ENCODE data around the gene OPN1SW. TPM values are rescaled to one million over a fixed set of nuclear protein-coding genes. Genes with fewer than 3 reads are reported as not detected.

The OPN1SW gene
- total RNA-seq (2022; extraction: Qiagen RNA extraction; ENCODE audit: low read depth): not detected in 5 replicates

GRCh38 chr7:128775744-128776474 is at the start of gene OPN1SW:
OPN1SW (minus strand) TSS chr7:128775794; CDS start chr7:128775781, 13 bp downstream.

GRCh38 chr7:128791121-128791971 is 15.8 kb upstream of the OPN1SW start, which contains the start of gene CCDC136:
CCDC136 (plus strand) TSS chr7:128791968; CDS start chr7:128792412, 444 bp downstream.

GRCh38 chr7:128739048-128739962 is 36.3 kb downstream of the OPN1SW start, which contains the start of gene CALU:
CALU (plus strand) TSS chr7:128739359; CDS start chr7:128748584, 9,225 bp downstream.

Other genes with a start within 250 kb of the OPN1SW start
- gene GARIN1A, start 103.5 kb downstream of the OPN1SW start, total RNA-seq (2022; extraction: Qiagen RNA extraction; ENCODE audit: low read depth): 0.42 to 1.4 TPM (median 0.71 TPM) in 5 replicates
- 118 to 220 TPM (median 154 TPM) in 5 replicates for gene CALU, start 36.4 kb downstream of the OPN1SW start, total RNA-seq (2022; extraction: Qiagen RNA extraction; ENCODE audit: low read depth)
- 1.6 to 3.2 TPM (median 2.4 TPM) in 5 replicates for gene CCDC136, start 16.2 kb upstream of the OPN1SW start, total RNA-seq (2022; extraction: Qiagen RNA extraction; ENCODE audit: low read depth)
- gene FLNC, start 54.6 kb upstream of the OPN1SW start, total RNA-seq (2022; extraction: Qiagen RNA extraction; ENCODE audit: low read depth): 3.6 to 7.6 TPM (median 5.3 TPM) in 5 replicates
- gene ATP6V1F, start 87.1 kb upstream of the OPN1SW start, total RNA-seq (2022; extraction: Qiagen RNA extraction; ENCODE audit: low read depth): 250 to 277 TPM (median 267 TPM) in 5 replicates
- 0.08 to 0.18 TPM (median 0.14 TPM) in 5 replicates for gene KCP, start 134.9 kb upstream of the OPN1SW start, total RNA-seq (2022; extraction: Qiagen RNA extraction; ENCODE audit: low read depth)
- 9.7 to 17.2 TPM (median 12.2 TPM) in 5 replicates for gene IRF5, start 162.1 kb upstream of the OPN1SW start, total RNA-seq (2022; extraction: Qiagen RNA extraction; ENCODE audit: low read depth)

Data from A549 treated with RU486 at 1 μM for 4 hours (cell line).